Stimulated activated naive B cell treated with anti-CD40 and anti-IgM and Interleukin-4, amounts not matched to agents 10 μg/mL and 1 μg/mL and 100 μg/mL, for 72 hours (primary cell): ENCODE data around the gene KCNQ1.

Experiments
- ATAC-seq, 2 donors: fragments of 150-1000 bp; cut with Tn5 transposase; replicated peaks; 2 replicates each; pipeline ENCODE4 v1.10.0; 2021; ENCODE audit warnings: moderate library complexity in 1 of 2
- DNase-seq: peaks from one replicate; pipeline ENCODE4 v3.0.0; 2021
- H3K27ac Mint-ChIP-seq: one replicate; pipeline ENCODE4 v1.8.0; 2022; ENCODE audit warnings: mild to moderate bottlenecking, mixed read lengths
- H3K27me3 Mint-ChIP-seq, 2 donors: one replicate each; pipeline ENCODE4 v1.8.0; 2022; ENCODE audit warnings: mixed read lengths in 2 of 2
- H3K36me3 Mint-ChIP-seq, 2 donors: one replicate each; pipeline ENCODE4 v1.8.0; 2022; ENCODE audit warnings: mixed read lengths in 2 of 2, mild to moderate bottlenecking in 1 of 2
- H3K4me1 Mint-ChIP-seq, 2 donors: one replicate each; pipeline ENCODE4 v1.8.0; 2022; ENCODE audit warnings: mixed read lengths in 2 of 2, mild to moderate bottlenecking in 1 of 2
- H3K4me3 Mint-ChIP-seq, 2 donors: one replicate each; pipeline ENCODE4 v1.8.0; 2022; ENCODE audit warnings: mild to moderate bottlenecking in 2 of 2, mixed read lengths in 2 of 2, moderate library complexity in 1 of 2
- H3K9me3 Mint-ChIP-seq, 2 donors: one replicate each; pipeline ENCODE4 v1.8.0; 2022; ENCODE audit warnings: mixed read lengths in 2 of 2, mild to moderate bottlenecking in 1 of 2

KCNQ1 gene

DNA sequence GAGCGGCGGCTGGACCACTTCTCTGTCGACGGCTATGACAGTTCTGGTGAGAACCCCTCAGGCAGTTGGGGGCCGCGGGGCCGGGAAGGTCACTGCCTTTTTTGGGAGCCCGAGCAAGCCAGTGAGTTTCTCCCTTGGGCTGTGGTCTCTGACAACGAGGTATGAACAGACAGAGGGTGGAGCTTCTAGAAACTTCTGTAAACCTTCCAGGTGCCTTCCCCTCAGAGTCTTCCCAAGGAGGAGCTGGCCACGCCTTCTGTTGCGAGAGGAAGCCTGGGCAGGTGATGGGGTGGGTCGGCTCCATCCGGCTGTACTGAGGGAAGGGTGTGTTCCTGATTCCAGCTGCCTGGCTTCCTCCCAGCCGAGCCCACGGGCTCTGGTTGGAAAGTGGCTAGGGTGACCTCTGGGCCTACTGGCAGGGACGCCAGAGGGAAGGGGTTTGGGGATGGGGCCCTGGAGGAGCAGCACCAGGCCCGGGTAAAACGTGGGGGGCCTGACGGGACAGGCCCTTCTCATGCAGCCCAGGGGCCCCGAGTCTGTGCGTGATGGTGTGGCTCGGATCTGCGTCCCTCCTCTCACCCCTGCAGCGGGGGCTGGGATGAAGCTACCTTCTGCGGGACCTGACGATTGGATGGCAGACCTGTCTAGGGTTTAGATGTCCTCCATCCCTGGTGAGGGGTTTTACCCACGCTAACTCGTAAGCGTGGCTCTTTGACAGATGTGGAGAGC is 144.2 kb downstream of the KCNQ1 start:
- H3K36me3 Mint-ChIP-seq: peaks cover 2 to 22% of the 10 kb centered on the region in 2 donors
- H3K4me1 Mint-ChIP-seq: no peaks in the 10 kb centered on the region
- H3K4me3 Mint-ChIP-seq: no peak overlapping the region
- H3K9me3 Mint-ChIP-seq: no peaks in the 10 kb centered on the region
- H3K27me3 Mint-ChIP-seq: no peaks in the 10 kb centered on the region
- H3K27ac Mint-ChIP-seq: no peak overlapping the region
- ATAC-seq: no peak
- no peak for DNase-seq

DNA sequence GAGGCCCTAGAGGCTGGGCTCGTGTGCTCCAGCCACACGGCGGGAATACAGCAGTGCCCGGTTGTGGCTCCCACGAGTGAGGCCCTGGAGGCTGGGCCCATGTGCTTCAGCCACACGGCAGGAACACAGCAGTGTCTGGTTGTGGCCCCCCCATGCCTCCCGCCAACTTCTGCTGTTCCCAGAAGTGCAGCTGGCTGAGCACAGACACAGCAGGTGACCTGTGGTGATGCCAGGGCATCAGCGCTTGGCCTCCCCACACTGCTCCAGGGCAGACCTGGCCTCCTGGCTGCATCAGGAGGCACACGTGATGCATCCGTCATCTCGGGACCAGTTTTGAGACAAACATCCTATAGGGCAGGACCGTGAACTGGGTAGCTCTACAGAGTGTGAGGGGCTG is 144.7 kb downstream of the KCNQ1 start:
- Mint-ChIP-seq H3K4me1 (no peaks in the 10 kb centered on the region), H3K36me3 (peaks cover 2 to 24% of the 10 kb centered on the region in 2 donors), H3K27ac (no peak overlapping the region), H3K4me3 (no peak overlapping the region), H3K27me3 (no peaks in the 10 kb centered on the region), H3K9me3 (no peaks in the 10 kb centered on the region)
- ATAC-seq (no peak), DNase-seq (no peak)

GRCh38 chr11:2590131-2590964 is 145.5 kb downstream of the KCNQ1 start:
- H3K4me3 Mint-ChIP-seq: no peak overlapping the region
- ATAC-seq: no peak
- no peak for DNase-seq
- H3K36me3 Mint-ChIP-seq: peaks cover 2 to 24% of the 10 kb centered on the region in 2 donors
- no peaks in the 10 kb centered on the region for H3K4me1 Mint-ChIP-seq
- no peaks in the 10 kb centered on the region for H3K27me3 Mint-ChIP-seq
- no peaks in the 10 kb centered on the region for H3K9me3 Mint-ChIP-seq
- no peak overlapping the region for H3K27ac Mint-ChIP-seq

DNA sequence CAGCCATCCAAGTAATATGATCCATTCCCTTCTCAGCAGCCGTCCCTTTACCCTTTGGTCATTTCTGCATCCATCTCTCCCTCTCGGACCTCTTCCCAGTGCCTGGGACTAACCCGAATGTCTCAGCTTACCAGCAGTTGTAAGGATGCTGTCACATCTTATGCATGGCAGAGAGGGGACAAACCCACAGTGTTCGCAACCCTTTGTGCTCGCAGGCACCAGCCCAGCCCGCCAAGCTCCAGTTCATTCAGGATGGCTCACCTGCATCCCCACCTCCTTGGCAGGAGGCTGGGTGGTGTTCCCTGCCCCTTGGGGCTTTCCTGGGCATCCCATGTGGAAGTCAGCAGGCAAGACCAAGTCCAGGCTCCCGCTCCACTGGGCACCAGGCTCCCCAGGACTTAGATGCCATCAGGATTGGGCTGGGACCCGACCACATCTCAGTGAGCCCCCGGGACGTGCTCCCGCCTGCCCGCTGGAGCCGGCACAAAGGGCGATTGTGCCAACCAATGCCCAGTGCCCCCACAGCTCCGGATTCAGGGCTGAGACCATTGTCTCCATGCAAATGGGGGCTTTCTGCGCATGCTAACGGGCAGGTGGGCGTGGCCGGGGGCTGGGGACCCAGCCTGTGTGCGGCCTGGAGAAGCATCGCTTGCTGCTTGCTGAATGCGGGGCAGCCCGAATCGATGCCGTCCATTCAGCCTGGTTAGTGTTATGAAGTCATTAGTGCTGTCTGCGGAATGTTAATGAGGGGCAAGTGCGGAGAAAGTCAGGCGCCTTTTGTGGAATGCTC is 146.4 kb downstream of the KCNQ1 start:
- no peak for DNase-seq
- Mint-ChIP-seq H3K27me3 (no peaks in the 10 kb centered on the region), H3K4me3 (no peak overlapping the region), H3K36me3 (peaks cover 2 to 27% of the 10 kb centered on the region in 2 donors), H3K4me1 (no peaks in the 10 kb centered on the region), H3K27ac (no peak overlapping the region), H3K9me3 (no peaks in the 10 kb centered on the region)
- ATAC-seq: no peak

- peaks cover 2 to 31% of the 10 kb centered on the region in 2 donors for H3K36me3 Mint-ChIP-seq
- H3K27me3 Mint-ChIP-seq: no peaks in the 10 kb centered on the region
- no peak overlapping the region for H3K4me3 Mint-ChIP-seq
- no peaks in the 10 kb centered on the region for H3K9me3 Mint-ChIP-seq
- no peak overlapping the region for H3K27ac Mint-ChIP-seq
- ATAC-seq (no peak), DNase-seq (no peak)
- no peaks in the 10 kb centered on the region for H3K4me1 Mint-ChIP-seq
Observed at GRCh38 chr11:2591805-2592204, 147.0 kb downstream of the KCNQ1 start.

DNA sequence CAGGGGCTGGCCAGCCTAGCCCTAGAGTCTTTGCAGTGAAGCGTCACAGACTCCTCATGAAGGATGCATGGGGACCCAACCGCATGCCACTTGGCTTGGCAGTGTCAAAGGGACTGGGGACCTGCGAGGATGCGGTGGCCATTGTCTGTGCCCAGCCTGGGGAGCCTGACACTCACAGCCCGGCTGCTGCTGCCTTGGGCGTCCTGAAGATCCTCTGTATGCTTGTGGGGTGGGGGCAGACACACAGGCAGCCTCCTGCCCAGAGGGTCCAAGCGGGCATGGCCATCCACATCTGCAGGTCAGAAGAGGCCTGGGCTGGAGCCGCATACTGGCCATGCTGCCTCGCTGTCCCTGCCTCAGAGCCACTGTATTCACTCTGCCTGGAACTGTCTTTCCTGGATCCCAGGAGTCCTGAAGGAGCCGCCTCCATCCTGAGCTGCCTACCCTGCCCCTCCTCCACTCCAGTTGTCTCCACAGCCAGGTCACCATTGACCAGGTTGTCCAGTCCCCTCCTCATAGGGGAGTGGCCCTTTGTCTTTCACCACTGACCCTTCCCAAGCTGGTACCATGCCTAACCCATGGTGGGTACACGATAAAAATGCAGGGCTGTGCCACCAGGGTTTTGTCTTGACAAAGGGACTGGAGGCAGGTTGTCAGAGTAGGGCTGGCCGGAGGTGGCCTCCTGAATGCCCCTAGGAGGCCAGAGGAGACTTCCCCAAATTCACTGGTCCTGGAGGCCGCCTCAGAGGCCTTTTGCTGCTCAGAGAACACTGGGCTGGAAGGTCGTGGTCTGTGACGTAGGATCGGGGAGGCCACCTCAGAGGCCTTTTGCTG is 148.0 kb downstream of the KCNQ1 start:
- DNase-seq (no peak), ATAC-seq (no peak)
- Mint-ChIP-seq H3K4me3 (no peak overlapping the region), H3K9me3 (peaks cover 0 to 5% of the 10 kb centered on the region in 2 donors), H3K27ac (no peak overlapping the region), H3K4me1 (no peaks in the 10 kb centered on the region), H3K27me3 (no peaks in the 10 kb centered on the region), H3K36me3 (peaks cover 2 to 37% of the 10 kb centered on the region in 2 donors)

DNA sequence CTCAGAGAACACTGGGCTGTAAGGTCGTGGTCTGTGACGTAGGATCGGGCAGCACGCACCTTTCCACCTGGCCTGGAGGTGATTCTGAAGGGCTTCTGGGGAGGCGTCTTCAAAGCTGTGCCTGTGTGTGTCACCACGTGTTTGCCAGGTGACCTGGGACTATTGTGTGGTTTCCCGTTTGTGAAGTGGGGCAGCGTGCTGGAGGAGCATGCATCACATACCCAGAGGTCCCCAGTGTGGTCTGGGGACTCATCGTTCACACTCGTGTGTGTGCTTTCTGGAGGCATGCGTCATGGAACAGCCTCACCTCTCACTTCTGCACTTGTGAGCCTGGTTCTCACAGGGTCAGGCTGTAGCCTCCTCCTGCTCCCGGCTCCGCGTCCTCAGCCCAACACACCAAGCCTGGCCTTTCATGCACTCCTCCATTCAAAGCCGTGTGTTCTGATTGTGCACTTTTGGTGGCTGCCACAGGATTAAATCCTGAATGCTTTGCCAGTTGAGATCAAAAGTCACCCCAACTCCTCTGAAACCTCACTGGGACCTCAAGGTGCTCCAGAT is 148.7 kb downstream of the KCNQ1 start:
- Mint-ChIP-seq H3K27me3 (no peaks in the 10 kb centered on the region), H3K9me3 (peaks cover 0 to 8% of the 10 kb centered on the region in 2 donors), H3K36me3 (peaks cover 4 to 40% of the 10 kb centered on the region in 2 donors), H3K27ac (no peak overlapping the region), H3K4me1 (no peaks in the 10 kb centered on the region), H3K4me3 (no peak overlapping the region)
- ATAC-seq (no peak), DNase-seq (no peak)

DNA sequence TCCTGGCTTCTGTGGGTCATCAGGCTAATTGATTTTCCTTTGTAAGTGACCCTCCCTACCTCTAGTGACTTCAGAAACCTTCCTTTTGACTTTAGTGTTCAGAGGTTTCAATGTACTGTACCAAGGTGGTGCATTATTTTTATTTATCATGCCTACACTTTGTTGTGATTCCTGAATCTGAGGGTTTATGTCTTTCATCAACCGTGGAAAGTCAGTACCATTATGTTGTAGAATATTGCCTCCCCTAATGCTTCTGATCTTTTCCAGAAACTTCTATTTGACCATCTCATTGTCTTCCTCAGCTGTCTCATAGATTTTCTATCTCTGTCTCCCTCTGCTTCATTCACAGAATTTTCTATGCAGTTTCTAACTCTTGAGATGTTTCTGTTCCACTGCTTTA is 149.5 kb downstream of the KCNQ1 start:
- Mint-ChIP-seq H3K4me3 (no peak overlapping the region), H3K27ac (no peak overlapping the region), H3K9me3 (peaks cover 0 to 8% of the 10 kb centered on the region in 2 donors), H3K4me1 (no peaks in the 10 kb centered on the region), H3K27me3 (no peaks in the 10 kb centered on the region), H3K36me3 (peaks cover 4 to 47% of the 10 kb centered on the region in 2 donors)
- ATAC-seq (no peak), DNase-seq (no peak)

DNA sequence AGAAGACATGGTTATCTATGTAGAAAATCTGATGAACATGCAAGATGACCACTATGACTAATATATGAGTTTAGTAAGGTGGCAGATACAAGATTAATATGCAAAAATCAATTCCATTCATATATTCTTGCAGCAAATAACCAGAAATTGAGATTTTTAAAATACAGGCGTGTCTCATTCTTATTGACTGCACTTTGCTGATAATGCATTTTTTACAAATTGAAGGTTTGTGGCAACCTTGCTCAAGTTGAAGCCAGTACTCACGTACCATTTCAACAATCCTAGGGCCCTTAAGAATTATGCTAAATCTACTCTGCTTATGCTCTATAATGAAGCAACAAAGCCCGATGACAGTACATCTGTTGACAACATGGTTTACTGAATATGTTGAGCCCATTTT is 150.4 kb downstream of the KCNQ1 start:
- ATAC-seq (no peak), DNase-seq (no peak)
- no peak overlapping the region for H3K4me3 Mint-ChIP-seq
- peaks cover 0 to 8% of the 10 kb centered on the region in 2 donors for H3K9me3 Mint-ChIP-seq
- no peak overlapping the region for H3K27ac Mint-ChIP-seq
- H3K36me3 Mint-ChIP-seq: peaks cover 4 to 46% of the 10 kb centered on the region in 2 donors
- no peaks in the 10 kb centered on the region for H3K4me1 Mint-ChIP-seq
- H3K27me3 Mint-ChIP-seq: no peaks in the 10 kb centered on the region

DNA sequence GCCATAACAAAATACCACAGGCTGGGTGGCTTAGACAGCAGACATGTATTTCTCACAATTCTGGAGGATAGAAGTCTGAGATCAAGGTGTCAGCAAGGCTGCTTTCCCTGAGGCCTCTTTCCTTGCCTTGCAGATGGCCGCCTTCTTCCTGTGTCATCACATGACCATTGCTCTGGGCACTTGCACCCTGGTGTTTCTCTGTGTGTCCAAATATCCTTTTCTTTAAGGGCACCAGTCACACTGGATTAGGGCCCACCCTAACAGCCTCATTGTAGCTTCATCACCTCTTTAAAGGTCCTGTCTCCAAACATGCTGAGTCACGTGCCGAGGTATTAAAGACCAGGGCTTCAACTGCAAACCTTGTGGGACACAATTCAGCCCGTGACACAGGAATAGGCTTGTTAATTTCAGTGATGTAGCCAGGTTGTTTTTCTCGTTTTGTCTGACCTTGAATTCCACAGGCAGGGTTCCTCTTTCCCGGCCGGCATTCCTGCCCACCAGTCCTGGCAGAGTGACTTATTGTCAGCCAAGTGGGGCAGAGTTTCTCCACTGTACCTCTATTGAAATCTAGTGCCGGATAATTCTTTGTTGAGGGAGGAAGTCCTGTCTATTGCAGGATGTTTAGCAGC is 154.9 kb downstream of the KCNQ1 start:
- peaks cover 0 to 8% of the 10 kb centered on the region in 2 donors for H3K9me3 Mint-ChIP-seq
- H3K4me1 Mint-ChIP-seq: no peaks in the 10 kb centered on the region
- peaks cover 2 to 32% of the 10 kb centered on the region in 2 donors for H3K36me3 Mint-ChIP-seq
- no peak for ATAC-seq
- DNase-seq: no peak
- H3K27me3 Mint-ChIP-seq: no peaks in the 10 kb centered on the region
- H3K4me3 Mint-ChIP-seq: no peak overlapping the region
- no peak overlapping the region for H3K27ac Mint-ChIP-seq

GRCh38 chr11:2609345-2609744 is 164.5 kb downstream of the KCNQ1 start:
- Mint-ChIP-seq H3K27me3 (peaks cover 0 to 22% of the 10 kb centered on the region in 2 donors), H3K4me1 (no peaks in the 10 kb centered on the region), H3K27ac (no peak overlapping the region), H3K36me3 (peaks cover 18 to 57% of the 10 kb centered on the region in 2 donors), H3K4me3 (no peak overlapping the region), H3K9me3 (peaks cover 13 to 24% of the 10 kb centered on the region in 2 donors)
- DNase-seq (no peak), ATAC-seq (no peak)

GRCh38 chr11:2612884-2613571 is 168.2 kb downstream of the KCNQ1 start:
- no peak for ATAC-seq
- no peak for DNase-seq
- no peaks in the 10 kb centered on the region for H3K4me1 Mint-ChIP-seq
- H3K9me3 Mint-ChIP-seq: peaks cover 11 to 24% of the 10 kb centered on the region in 2 donors
- H3K36me3 Mint-ChIP-seq: peaks cover 8 to 42% of the 10 kb centered on the region in 2 donors
- H3K27ac Mint-ChIP-seq: no peak overlapping the region
- H3K4me3 Mint-ChIP-seq: no peak overlapping the region
- H3K27me3 Mint-ChIP-seq: peaks cover 0 to 22% of the 10 kb centered on the region in 2 donors

DNA sequence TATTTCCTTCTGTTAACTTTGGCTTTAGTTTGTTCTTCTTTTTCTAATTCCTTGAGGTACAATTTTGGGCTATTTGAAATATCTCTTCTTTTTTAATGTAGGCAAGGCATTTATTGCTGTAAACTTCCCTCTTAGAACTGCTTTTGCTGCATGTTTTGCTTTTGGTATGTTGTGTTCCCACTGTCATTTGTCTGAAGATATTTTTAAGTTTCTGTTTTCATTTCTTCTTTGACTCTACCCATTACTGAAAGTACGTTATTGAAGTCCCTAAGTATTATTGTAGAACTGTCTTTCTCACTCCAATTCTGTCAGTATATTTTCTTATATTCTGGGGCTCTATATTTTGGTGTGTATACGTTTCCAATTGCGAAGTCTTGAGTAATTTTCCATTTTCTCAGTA is 177.1 kb downstream of the KCNQ1 start:
- no peak overlapping the region for H3K4me3 Mint-ChIP-seq
- DNase-seq (no peak), ATAC-seq (no peak)
- H3K36me3 Mint-ChIP-seq: peaks cover 9 to 34% of the 10 kb centered on the region in 2 donors
- no peak overlapping the region for H3K27ac Mint-ChIP-seq
- peaks cover 0 to 7% of the 10 kb centered on the region in 2 donors for H3K27me3 Mint-ChIP-seq
- peaks cover 0 to 4% of the 10 kb centered on the region in 2 donors for H3K9me3 Mint-ChIP-seq
- peaks cover 0 to 4% of the 10 kb centered on the region in 2 donors for H3K4me1 Mint-ChIP-seq
